GM18858 (cell line): ENCODE measurements around the gene SPINK7.
A peak's percentile ranks its signal among the peaks of the same experiment; 100 is the strongest.
"Not testable (repeated sequence)": the region's sequence is repeated elsewhere in the genome, so short reads cannot be mapped to it uniquely, and the experiment has no call there.

ENCODE experiments used
- ATAC-seq: cut with Tn5 transposase; IDR thresholded peaks from one replicate; pipeline ENCODE4 v1.9.1; 2021; ENCODE audit not compliant: unreplicated experiment

SPINK7 gene

GRCh38 chr5:148312153-148312552, at the start of gene SPINK7:
Gene SPINK7 (plus strand): TSS chr5:148312423. CDS start chr5:148312484, 61 bp downstream.
- ATAC-seq = no peak

GRCh38 chr5:148267962-148268361, 44.3 kb upstream of the SPINK7 start:
- no peak for ATAC-seq

DNA sequence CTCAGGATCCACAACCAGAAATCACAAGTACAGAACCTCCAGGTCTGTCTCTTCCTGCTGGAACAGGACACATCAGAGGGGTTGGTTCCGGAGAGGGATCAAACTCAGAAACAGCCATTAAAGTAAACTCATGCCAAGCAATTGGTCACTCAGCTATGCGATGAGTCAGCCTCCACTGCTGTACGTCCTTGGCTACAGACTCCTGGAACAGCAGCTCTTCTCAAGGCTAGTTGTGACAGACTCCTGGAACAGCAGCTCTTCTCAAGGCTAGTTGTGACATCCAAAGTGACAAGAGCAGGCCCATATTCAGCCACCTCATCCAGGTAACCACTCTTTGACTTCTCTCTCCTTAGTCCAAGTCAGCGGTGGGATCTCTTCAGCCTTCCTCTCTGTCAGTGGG, 43.7 kb upstream of the SPINK7 start, which contains the start of gene SPINK13:
Gene SPINK13 (plus strand): TSS at position 229 of the 400 bp plus-strand sequence. CDS start 1,279 bp downstream, outside the sequence.
- no peak for ATAC-seq

GRCh38 chr5:148275129-148275528, 37.1 kb upstream of the SPINK7 start:
- ATAC-seq = not testable (repeated sequence)

GRCh38 chr5:148280893-148281292, 31.3 kb upstream of the SPINK7 start:
- ATAC-seq = not testable (repeated sequence)

DNA sequence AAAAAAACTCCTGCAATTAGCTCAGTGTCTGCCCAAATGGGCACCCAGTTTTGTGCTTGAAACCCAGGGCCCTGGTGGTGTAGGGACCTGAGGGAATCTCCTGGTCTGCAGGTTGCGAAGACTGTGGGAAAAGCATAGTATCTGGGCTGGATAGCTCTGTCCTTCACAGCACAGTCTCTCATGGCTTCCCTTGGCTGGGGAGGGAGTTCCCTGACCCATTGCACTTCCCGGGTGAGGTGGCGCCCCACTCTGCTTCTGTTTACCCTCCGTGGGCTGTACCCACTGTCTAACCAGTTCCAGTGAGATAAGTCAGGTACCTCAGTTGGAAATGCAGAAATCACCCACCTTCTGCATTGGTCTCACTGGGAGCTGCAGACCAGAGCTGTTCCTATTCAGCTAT, 30.9 kb upstream of the SPINK7 start:
- not testable (repeated sequence) for ATAC-seq

GRCh38 chr5:148290271-148291195, 21.7 kb upstream of the SPINK7 start:
- no peak for ATAC-seq

DNA sequence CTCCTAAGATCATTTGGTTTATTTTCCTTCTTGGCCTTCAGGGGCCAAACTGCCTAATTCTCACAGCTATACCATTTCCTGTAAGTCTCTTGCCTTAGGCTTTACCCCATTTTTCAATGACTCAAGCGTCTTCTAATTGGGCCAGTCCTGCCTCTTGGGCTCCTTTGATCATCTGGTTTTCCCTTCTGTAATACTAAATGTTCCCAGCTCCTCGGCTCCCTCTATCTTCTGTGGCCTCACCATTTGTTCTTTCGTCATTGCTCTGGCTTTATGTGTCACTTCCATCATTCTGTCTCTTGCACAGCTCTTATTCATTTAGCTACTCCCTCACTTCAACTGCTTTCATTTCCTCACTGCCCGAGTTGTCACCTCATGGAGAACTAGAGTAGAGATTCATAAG, 14.5 kb upstream of the SPINK7 start:
- no peak for ATAC-seq

GRCh38 chr5:148306446-148306845, 5.8 kb upstream of the SPINK7 start:
- ATAC-seq = no peak

DNA sequence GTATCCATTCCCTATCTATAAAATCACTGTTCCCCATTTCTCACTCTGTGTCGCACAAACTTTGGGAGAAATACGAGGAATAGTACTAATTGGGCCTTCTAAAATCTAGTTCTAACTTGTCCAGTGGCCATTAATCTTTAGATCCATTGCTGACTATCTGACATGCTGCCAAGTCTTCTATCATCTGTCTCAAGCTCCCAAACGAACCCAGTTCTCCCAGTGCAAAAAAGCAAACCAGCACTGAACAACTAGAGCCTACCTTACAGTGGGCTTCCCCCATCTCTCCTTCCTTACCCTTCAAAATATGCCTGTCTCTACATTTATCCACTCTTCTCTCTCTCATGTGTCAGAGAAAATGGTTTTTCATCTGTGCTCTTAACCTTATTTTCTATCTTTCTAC, 3.2 kb upstream of the SPINK7 start:
- ATAC-seq = no peak

DNA sequence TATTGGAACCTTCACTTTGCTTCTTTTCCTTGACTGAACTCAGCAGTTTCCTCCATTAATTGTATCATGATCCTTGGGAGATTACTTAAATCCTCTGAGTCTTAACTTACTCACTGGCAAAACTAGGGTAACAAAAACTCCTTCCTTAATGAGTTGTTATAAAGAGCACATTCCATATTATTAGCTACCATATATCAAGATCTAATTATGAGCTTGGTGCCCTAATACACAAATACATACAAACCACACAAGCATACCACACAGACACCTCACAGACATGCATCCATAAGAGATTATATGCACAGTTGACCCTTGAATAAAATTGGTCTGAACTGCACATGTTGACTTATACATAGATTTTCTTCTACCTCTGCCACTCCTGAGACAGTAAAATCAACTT, 2.5 kb upstream of the SPINK7 start:
- ATAC-seq = no peak

GRCh38 chr5:148311484-148311883, 739 bp upstream of the SPINK7 start:
- ATAC-seq = no peak

GRCh38 chr5:148314187-148314586, 2.0 kb downstream of the SPINK7 start:
- no peak for ATAC-seq

GRCh38 chr5:148314731-148315130, 2.5 kb downstream of the SPINK7 start:
- no peak for ATAC-seq

DNA sequence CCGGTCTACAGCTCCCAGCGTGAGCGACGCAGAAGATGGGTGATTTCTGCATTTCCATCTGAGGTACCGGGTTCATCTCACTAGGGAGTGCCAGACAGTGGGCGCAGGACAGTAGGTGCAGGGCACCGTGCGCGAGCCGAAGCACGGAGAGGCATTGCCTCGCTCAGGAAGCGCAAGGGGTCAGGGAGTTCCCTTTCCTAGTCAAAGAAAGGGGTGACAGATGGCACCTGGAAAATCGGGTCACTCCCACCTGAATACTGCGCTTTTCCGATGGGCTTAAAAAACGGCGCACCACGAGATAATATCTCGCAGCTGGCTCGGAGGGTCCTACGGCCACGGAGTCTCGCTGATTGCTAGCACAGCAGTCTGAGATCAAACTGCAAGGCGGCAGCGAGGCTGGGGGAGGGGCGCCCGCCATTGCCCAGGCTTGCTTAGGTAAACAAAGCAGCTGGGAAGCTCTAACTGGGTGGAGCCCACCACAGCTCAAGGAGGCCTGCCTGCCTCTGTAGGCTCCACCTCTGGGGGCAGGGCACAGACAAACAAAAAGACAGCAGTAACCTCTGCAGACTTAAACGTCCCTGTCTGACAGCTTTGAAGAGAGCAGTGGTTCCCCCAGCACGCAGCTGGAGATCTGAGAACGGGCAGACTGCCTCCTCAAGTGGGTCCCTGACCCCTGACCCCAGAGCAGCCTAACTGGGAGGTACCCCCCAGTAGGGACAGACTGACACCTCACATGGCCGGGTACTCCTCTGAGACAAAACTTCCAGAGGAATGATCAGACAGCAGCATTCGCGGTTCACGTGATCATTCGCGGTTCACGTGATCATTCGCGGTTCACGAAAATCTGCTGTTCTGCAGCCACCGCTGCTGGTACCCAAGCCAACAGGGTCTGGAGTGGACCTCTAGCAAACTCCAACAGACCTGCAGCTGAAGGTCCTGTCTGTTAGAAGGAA, 8.1 kb downstream of the SPINK7 start:
- ATAC-seq = not testable (repeated sequence)

DNA sequence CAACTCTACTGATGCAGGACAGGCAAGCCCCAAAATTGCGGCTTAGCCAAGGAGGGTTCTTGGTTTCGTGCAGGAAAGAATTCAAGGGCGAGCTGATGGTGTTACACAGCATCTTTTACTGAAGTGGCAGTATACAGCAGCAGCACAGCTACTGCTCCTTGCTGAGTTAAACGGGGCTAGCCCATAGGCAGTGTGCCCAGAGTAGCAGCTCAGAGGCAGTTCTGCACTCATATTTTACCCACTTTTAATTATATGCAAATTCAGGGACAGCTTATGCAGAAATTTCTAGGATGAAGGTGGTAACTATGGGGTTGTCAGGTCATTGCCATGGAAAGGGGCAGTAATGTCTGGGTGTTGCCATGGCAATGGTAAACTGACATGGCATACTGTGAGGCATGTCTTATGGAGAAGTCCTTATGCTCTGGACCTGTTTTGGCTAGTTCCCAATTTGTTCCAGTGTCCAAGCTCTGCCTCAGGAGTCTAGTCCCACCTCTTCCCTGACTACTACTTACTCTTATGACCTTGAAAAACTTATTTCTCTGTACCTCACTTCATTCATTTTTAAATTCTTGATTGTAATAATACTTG, 21.1 kb downstream of the SPINK7 start:
- ATAC-seq = no peak

DNA sequence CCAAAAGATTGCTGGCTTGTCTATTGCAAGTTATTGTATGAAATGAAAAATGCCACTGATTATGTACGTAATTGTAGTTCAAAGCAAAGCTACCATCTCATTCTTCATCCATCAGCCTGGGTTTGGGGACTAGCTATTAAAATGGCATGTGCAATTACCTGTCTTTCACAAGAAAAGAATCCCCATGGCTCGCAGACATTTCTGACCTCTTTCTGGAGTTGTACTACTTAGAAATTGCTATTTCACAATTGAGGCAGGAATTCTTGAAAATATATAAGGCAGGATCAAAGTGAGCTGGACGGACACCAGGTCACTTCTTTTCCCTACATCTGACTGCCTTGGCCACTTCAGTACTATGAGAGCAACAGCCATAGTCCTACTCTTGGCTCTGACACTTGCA, 23.0 kb downstream of the SPINK7 start, which contains the start of gene SPINK9:
Gene SPINK9 (plus strand): TSS at position 301 of the 400 bp plus-strand sequence. CDS start 55 bp downstream, at position 356.
- no peak for ATAC-seq

GRCh38 chr5:148336704-148337435, 24.6 kb downstream of the SPINK7 start:
- peak; percentile 76 for ATAC-seq

- no peak for ATAC-seq
These were observed 30.3 kb downstream of the SPINK7 start for GRCh38 chr5:148342371-148343045.

DNA sequence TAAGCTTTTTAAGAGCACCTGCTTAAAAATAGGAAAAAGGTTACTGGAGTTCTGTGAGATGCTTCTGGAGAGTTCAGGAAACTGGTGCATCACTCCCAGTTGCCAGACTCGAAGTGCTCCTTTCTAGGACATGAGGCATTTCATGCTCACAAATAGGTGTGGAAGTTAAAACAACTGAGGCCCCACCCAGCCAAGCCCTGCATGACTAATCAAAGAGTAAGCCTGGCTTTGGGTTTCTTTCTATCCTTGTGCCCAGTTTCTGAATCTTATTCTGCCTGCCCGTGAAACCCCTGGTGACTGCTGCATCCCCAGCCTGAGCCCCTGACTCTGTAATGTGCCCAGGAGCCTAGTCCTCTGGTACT, 30.8 kb downstream of the SPINK7 start:
- no peak for ATAC-seq
